ELF-1 (cell line): ENCODE measurements around the gene LNPEP.

Experiments used
- DNase-seq: peaks from one replicate; pipeline ENCODE4 v3.0.0-alpha.2; 2016; ENCODE audit warnings: low read depth, low spot score

Gene LNPEP

DNA sequence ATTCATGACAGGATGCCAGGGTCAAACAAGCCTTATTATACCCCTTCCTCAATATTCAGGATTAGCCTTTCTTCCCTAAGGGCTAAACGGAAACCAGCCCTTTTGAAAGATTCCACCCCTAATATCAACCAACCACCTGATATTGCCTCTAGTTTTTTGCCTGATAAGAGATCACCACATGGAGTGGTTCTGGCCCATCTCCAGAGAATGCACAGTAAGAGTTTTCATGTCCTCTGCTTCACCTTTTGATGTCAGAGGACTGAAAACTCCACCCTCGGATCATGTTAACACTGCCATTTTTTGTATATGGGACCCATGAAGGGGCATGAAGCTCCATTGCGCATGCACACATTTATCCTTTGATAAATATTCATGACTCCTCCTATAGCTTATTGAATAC lies 5.8 kb upstream of the LNPEP start:
- DNase-seq: no peak

DNA sequence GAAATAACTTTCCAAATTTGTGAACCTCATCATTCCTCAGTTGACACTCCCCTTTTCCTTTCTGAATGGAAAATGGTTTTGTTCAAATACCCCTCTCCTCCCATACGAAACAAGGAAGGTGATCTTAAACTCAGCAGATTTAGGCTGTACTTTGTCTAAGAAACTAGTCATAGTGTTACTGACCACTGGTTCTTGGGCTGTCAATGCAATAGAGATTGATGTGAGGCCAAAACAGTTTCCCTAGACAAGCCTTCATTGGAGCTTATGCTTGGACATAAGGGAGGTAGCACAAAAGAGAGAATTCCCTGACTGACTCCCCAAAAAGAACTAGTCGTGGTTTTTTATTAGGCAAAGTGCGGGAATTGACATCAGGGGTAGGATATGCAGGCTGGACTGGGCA lies 5.3 kb upstream of the LNPEP start:
- DNase-seq: no peak

DNA sequence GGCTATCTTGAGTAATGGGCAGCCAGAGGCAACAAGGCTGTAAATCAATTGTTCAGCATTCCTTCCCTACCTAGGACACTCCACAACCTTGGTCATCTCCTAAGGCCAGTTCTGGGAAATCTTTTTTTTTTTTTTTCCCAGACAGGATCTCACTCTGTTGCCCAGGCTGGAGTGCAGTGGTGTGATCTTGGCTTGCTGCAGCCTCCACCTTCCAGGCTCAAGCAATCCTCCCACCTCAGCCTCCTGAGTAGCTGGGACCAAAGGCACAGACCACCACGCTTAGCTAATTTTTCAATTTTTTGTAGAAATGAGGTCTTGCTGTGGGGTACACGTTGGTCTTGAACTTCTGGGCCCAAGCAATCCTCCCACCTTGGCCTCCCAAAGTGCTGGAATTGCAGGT lies 4.8 kb upstream of the LNPEP start:
- DNase-seq: peak; percentile 17

DNA sequence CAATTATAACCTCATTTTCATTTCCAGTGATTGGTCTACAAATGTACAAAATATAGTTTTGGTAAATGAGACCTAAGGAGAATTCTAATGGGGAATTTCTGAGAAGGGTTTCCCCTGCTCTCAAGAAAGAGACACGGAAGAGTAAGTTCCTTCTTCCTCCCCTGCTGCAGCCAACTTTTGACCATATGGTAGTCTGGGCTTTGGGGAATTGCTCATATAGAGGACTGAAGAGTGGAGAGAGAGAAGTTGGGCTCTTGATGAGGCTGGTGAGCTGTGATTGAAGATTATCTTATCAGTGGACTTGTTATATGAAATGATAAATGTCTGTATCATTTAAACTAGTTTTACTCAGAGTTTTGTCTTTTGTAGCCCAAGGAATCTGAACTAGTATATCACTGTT lies 4.3 kb upstream of the LNPEP start:
- DNase-seq: no peak

DNA sequence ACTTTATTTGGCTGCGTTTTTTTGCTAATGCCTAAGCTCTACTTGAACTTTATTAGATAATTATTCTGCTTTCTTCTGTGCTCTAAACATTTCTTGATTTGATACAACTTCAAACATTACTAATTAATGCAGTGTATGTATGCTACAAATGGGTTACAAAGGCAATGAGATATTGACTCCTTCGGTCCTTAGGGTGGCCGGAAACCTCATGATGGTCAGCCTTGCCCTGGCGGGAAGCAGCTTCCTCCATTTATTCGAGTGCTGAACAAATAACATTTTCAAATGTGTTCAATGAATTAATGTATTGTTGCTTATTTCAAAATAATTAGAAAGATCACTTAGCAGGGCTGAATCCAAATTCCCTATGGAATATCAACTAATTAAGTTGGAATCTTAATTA lies 3.9 kb upstream of the LNPEP start:
- no peak for DNase-seq

DNA sequence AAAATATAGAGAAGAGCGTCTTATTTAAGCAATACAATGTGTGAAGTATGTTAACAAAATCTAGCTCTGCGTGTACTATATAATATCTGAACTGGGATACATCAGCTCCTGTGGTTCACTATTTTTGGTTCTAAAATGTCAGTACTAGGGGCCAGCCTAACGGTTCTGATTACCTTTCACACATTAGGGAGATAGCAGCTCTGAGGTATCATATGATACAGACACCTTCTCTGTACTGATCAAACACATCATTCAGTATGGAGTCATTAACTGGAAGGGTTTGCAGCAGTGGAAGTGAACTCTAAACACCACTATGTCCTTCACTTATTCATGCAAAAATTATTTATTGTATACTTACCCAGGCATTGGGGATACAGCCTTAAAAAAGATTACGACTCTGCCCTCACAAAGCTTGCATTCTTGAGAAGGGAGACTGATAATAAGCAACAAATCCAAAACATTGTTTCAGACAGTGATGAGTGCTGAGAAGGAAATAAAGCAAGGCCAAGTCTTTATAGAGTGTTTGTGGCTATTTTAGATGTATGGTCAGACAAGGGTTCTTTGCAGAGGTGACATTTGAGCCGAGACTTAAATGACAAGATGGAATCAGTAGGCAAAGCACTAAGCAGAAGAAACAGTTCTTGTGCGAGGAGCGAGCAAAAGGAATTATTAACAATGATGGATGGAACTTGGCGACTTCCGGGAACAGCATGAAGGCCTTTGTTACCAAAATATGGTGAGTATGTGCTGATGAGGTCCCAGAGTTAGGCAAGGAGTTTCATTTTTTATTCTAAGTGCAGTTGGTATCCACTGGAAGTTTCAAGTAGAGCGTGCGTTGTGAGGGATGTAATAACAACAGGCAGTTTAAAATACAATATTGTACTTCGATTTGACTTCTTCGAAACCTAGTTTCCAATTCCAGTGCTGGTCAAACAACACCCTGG lies 1.8 kb upstream of the LNPEP start:
- DNase-seq: no peak

DNA sequence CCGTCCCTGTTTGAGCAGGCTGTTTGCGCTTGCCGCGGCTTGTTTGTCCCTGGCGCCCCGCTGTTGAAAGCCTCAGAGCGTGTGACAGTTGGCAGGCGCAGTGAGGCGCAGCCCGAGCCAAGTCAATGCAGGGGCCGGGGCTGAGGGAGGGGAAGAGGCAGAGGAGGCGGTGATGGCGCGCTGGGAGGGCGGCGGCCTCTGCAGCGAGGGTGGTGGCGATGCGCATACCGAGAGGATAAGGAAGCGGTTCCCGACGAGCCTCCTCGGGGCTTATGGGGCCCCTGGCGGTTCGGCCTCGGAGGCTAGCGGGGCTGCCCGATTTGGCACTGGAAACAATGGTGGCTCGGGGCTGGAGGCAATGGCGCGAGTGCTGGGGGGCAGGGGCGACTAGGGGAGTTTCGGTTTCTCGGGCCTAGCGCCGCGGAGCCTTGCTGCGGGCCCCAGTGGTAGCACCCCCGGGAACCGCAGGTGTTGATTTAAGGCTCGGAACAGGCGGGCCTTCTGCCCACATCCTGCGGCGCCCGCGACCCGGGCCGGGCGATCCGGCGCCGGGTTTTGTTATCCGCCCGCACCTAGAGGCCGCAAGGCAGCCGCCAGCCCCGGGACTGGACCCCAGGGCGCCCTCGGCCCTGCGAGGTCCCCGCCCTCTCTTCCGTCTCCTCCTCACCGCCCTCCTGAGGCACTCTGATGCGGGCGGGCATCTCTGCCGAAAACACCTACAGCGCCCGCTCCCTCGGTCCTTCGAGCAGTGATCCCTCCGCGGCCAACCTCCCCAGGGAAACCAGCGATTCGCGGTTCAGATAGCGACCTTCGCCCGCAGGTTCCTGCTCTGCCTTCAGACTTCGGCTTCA lies 947 bp upstream of the LNPEP start:
- peak; percentile 96 for DNase-seq

DNA sequence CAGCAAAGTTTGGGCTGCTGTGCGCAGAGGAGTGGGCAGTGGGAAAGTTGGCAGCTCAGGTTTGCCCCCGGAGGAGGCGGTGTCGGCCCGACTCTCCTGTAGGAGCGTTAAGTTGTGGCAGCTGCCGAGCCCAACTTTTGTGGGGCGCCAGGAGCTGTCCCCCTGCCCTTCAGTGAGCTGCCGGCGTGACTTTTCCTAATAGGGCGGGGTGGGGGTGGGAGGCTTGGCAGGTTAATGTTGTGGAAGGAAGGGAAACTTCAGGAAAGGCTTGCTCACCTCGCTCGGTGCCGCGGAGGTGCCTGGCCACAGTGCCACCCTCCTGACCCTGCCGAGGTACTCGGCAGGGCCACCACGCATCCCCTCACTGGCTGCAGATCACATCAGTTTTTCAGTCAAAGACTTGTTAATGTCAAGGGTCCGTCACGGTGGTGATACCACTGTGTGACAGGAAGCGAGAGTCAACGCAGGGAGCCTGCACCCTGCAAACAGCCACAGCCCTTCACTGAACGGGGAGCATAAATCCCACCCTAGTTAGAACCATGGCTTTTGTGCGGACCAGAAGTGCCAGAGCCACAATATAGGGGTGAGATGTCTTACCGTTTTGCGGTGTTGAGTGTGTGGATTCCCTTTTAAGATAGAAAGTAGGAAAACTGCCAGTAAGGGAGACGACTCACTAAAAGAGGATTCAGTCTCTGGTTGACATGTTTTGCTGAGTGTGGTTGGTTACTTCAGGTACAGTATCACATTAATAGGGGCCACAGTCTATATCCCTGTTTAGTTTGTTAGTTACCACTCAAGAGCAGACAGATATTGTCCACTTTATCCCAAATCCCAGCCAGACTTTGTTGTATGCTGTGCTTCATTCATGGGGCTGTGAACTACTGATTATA lies 796 bp downstream of the LNPEP start:
- DNase-seq: peak; percentile 40

DNA sequence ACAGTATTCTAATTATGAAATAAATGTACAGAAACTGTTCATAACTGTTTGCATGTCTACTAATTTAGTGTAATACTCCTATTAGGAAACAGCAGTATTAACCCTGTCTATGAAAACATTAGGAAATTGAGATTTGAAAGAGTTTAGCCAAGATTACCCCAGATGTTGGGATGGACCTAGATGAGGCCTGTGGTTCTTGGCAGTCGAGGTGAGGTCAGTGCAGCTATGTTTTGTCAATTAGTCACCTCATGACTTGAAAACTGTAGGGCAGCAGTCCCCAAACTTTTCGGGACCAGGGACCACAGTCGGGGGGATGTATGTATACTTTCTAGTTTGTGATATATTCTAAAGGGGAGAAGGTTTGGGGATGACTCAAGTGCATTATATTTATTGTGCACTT lies 4.7 kb downstream of the LNPEP start:
- DNase-seq: no peak

DNA sequence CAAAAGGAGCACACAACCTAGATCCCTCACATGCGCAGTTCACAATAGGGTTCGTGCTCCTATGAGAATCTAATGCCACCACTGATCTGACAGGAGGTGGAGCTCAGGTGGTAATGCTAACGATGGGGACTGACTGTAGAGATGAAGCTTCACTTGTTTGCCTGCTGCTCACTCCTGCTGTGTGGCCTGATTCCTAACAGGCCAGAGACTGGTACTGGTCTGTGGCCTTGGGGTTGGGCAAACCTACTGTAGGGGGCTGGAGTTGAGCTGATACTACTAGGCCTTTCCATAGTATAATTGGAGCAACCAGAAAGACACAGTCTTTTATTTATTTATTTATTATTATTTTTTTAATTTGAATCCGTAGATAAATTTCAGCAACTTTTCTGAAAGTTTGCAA lies 5.3 kb downstream of the LNPEP start:
- no peak for DNase-seq

DNA sequence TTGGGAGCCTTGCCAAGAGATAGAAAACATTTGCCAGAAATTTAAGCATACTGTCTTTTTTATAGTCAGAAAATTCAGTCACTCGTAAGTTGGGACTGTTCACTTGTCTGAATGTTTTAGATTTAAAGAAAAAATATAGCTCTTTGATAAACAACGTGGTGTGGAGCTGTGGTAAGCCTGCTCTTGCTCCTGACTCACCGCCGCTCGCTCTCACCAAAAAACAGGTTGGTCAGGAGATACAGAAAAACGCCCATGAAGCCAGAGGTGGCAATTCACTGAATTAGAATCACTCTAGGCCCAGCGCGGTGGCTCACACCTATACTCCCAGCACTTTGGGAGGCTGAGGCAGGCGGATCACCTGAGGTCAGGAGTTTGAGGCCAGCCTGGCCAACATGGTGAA lies 6.2 kb downstream of the LNPEP start:
- no peak for DNase-seq

DNA sequence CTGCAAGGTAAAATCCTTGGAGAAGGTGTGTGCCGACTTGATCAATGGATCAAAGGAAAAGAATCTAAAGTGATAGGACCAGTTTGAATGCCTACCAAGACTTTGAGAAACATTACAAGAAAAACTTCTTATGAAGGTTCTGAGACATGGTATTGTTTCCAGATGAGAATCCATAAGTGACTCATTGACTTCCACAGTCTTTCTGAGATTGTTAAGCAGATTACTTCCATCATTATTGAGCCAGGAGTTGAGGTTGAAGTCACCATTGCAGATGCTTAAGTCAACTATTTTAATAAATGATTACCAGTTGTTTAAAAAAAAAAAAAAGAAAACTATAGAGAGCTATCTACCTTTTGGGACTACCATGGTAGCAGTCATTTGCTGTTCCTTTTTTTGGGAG lies 7.0 kb downstream of the LNPEP start:
- no peak for DNase-seq

DNA sequence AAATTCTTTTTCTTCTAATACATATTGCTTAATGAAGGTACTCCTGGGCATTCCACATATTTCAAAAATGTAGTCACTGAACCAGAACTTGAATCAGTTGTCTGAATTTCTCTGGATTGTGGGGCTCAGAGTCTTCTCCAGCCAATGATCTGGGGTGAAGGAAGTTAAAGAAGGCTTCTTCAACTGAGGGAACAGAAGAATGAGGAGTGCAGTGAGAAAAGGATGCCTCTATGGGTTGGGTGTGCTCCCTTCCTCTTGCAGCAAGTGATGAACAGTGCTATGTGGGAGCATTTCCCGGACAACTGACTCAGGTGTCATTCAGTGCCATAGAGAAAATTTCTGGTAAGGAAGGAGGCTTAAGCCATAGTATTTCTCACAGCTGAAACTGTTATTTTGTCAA lies 7.9 kb downstream of the LNPEP start:
- no peak for DNase-seq

DNA sequence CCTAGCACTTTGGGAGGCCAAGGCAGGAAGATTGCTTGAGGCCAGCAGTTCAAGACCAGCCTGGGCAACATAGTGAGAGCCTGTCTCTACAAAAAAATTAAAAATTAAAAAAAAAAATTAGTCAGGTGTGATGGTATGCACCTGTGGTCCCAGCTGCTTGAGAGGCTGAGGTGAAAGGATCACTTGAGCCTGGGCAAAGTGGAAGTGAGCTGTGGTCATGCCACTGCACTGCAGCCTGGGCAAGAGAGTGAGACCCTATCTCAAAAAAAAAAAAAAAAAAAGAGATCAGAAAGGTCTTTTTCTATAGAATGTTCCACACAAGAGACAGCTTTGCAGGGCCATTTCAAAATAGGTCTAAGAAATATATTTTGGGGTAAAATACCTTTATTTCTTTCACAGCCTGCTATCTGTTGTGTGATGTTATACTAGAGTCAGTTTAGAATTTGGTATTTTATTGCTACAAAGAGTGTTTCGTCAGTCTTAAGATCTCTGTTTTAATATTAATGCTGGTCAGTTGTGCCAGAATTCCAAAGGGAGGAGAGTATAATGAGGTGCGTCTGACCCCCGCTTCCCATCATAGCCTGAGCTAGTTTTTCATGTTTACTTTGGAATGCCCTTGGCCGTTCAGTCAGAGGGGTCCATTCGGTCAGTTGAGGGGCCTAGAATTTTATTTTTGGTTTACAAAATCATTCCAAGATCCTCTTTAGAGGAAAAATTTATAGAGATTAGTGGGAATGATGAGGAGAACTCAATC lies 9.4 kb downstream of the LNPEP start:
- no peak for DNase-seq

DNA sequence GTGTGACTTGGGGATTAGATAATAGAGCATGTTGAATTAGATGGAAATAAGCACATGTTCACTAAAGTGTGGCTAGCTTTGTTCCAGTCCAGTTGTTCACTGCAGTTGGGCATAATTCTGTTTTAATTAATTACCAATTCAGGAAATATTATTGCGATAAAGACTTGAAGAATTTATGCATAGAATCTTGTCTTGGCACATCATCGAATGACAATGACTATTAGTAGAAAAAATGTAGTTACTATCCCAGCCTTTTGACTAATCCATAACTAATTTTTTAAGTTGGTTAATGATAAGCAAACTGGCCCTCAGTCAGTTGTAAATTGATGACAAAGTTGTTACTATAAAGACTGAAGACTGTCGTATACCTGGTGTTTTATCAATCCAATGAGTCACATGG lies 10.5 kb downstream of the LNPEP start:
- DNase-seq: no peak

DNA sequence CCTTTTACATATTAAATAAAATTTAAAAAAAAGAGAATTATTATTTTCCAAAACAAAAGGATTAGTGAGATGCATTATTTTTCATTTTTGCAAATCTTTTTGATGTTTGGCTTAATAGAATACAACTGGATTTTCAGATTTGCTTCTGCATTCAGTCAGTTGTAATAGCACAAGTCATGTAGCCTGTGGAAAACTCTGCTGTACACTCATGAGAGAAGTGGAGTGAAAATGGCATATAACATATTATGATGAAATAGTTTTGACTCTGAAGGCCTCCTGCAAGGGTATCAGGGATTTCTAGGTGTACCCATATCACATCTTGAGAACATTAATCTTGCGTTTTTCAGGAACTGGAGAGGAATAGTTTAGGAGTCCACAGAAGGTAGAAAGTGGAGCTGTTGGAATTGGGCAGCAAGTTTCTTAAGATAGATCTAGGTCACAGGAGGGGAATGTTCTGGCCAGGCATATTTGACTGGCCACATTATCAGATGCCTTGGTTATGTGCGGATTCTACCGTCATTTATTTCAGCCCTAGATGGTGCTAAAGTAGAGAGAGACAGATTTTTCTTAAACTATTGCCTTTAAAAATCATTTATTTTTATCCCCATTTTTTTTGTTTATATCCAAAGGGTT lies 16.4 kb downstream of the LNPEP start:
- DNase-seq: no peak

DNA sequence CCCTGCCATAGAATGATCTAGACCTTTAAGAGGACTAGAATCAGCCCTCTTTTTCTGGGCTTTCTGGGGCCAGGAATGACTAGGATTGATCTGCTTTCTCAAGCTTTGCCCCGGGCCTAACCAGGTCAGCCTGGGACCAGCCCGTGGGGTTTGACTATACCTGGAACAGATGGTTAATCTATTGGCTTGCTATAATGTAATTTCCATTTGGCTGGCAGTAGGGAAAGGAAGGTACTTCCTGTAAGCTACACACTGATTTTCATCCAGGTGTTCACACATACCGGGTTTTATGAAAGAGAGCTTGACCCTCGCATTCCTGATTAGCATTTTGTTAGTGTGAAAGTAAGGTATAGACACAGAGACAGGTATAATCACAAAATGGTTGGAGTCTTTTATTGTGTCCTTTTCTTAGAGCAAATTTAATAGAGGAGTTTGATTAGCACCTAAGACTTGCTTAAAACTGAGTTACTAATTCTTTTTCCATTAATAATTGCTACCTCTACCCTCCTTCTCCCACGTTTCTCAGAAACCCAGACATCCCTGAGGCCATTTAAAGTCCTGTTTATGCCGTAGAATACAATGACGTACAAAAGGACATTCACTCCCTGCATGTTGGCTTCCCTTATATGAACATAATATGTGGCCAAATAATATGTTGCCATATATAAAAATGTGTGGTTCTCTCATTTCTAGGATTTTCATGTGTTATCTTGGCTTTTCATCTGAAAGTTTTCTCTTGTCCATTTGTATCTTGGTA lies 17.3 kb downstream of the LNPEP start:
- no peak for DNase-seq

DNA sequence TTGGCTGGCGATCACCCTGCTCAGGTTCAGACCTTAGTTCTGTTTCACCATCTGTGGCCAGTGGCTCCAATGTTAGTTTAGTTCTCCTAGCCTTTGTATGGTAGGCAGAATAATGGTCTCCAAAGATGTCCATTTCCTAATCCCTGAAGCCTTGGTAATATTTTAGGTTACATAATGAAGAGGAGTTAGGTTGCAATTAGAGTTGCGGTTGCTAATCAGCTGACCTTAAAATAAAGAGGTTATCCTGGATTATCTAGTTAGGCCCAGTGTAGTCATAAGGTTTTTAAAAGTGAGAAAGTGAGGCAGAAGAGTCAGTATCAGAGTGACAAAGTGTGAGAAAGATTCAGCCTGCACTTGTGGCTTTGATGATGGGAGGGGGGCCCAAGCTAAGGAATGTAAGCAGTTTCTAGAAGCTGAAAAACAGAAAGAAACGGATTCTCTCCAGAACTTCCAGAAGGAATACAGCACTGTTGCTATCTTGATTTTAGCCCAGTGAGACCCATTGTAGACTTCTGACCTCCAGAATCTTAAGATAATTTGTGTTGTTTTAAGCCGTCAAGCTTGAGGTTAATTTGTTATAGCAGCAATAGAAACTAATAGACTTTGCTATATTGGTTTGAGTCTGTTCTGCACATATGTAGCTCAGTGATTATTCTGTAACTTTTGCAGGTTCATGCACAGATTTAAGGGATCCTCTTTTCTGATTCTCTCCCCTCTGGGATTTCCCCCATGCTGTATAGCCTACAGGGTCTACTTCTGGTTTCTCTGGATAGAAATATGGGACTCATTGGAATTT lies 21.6 kb downstream of the LNPEP start:
- no peak for DNase-seq

DNA sequence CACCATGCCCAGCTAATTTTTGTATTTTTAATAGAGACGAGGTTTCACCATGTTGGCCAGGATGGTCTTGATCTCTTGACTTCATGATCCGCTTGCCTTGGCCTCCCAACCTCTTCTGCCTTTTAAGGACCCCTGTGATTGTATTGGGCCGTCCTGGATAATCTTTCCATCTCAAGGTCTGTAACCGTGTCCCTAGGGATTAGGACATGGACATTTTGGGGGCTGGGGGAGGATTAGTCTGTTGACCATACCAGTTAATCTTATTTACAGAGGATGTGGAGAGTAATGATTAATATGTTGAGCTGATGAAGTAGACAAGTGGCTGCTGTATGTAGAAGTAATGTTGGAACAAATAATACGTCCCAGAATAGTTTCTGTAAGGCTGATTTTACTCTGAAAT lies 23.1 kb downstream of the LNPEP start:
- no peak for DNase-seq
